Activated naive CD4-positive, alpha-beta T cell treated with anti-CD3 and anti-CD28 coated beads for 36 hours (primary cell): ENCODE data around the gene RPS6KB2. TPM values are rescaled to one million over a fixed set of nuclear protein-coding genes. Genes with fewer than 3 reads are reported as not detected.

Experiments used
- CTCF ChIA-PET: fragments of 350-600 bp; sonication (Branson Sonifier 250); formaldehyde crosslinking; loops from one replicate; lab custom pipeline; 2021; ENCODE audit warnings: antibody characterized with exemption; lab: Charles Lee
- DNase-seq: peaks from one replicate; pipeline ENCODE4 v3.0.0-alpha.2; 2020
- H3K27ac Mint-ChIP-seq: one replicate; pipeline ENCODE4 v1.8.0; 2021; ENCODE audit warnings: mild to moderate bottlenecking, mixed read lengths
- H3K27me3 Mint-ChIP-seq: one replicate; pipeline ENCODE4 v1.8.0; 2021; ENCODE audit warnings: low read depth, mixed read lengths
- H3K36me3 Mint-ChIP-seq: one replicate; pipeline ENCODE4 v1.8.0; 2021; ENCODE audit warnings: low read depth, mixed read lengths
- H3K4me1 Mint-ChIP-seq: one replicate; pipeline ENCODE4 v1.8.0; 2021; ENCODE audit warnings: low read depth, mixed read lengths
- H3K4me3 Mint-ChIP-seq: one replicate; pipeline ENCODE4 v1.8.0; 2021; ENCODE audit warnings: mild to moderate bottlenecking, moderate library complexity, mixed read lengths
- H3K9me3 Mint-ChIP-seq: one replicate; pipeline ENCODE4 v1.8.0; 2021; ENCODE audit warnings: mixed read lengths
- intact Hi-C: fragments of 100-400 bp; cut with micrococcal nuclease; formaldehyde crosslinking; loops from one replicate; pipeline ENCODE4 v1.15.1; 2023
- total RNA-seq, 2 experiments: library from RNA; stranded (reverse); gene quantifications; one replicate each; pipeline ENCODE4 v1.2.3, GENCODE V29; 2021

Gene RPS6KB2
- total RNA-seq, 2 experiments from 2014 or later = 50.7 to 51.2 TPM

- peak overlapping the region; percentile 92 for H3K27ac Mint-ChIP-seq
- peak; percentile 67 for DNase-seq
- CTCF ChIA-PET = interaction anchor here (0.8 to 3.0 kb wide), 5 partner anchors 16 to 238 kb away, joined by 3 to 18 read pairs (median 4); partner anchors contain the start of genes CLCF1, PTPRCAP and RAD9A
- H3K27me3 Mint-ChIP-seq = no peaks in the 10 kb centered on the region
- no peaks in the 10 kb centered on the region for H3K9me3 Mint-ChIP-seq
- intact Hi-C loops = loop anchor here (1.0 to 10.0 kb wide), 2 partner anchors 99 to 398 kb away; no protein-coding TSS in a partner anchor
- peaks cover 81% of the 10 kb centered on the region for H3K4me1 Mint-ChIP-seq
- H3K4me3 Mint-ChIP-seq = peak overlapping the region; percentile 83
- peaks cover 31% of the 10 kb centered on the region for H3K36me3 Mint-ChIP-seq
These were observed 21.2 kb upstream of the RPS6KB2 start for GRCh38 chr11:67406969-67407687.

GRCh38 chr11:67407688-67408163, 20.6 kb upstream of the RPS6KB2 start:
- intact Hi-C loops = loop anchor here (1.0 to 10.0 kb wide), 3 partner anchors 29 to 397 kb away; no protein-coding TSS in a partner anchor
- Mint-ChIP-seq H3K4me1 (peaks cover 81% of the 10 kb centered on the region), H3K9me3 (no peaks in the 10 kb centered on the region), H3K27ac (peak overlapping the region; percentile 92), H3K27me3 (no peaks in the 10 kb centered on the region), H3K4me3 (peak overlapping the region; percentile 83), H3K36me3 (peaks cover 31% of the 10 kb centered on the region)
- CTCF ChIA-PET = interaction anchor here (0.9 to 3.0 kb wide), 4 partner anchors 31 to 237 kb away, joined by 3 to 18 read pairs (median 4); partner anchors contain the start of genes CLCF1 and PTPRCAP
- no peak for DNase-seq

GRCh38 chr11:67408437-67409200, 19.7 kb upstream of the RPS6KB2 start:
- Mint-ChIP-seq H3K4me1 (peaks cover 80% of the 10 kb centered on the region), H3K36me3 (peaks cover 31% of the 10 kb centered on the region), H3K9me3 (no peaks in the 10 kb centered on the region), H3K27me3 (no peaks in the 10 kb centered on the region), H3K4me3 (peak overlapping the region; percentile 83), H3K27ac (peak overlapping the region; percentile 92)
- intact Hi-C loops = loop anchor here (1.0 to 10.0 kb wide), 3 partner anchors 9 to 396 kb away; no protein-coding TSS in a partner anchor
- CTCF ChIA-PET = interaction anchor here (0.9 to 3.0 kb wide), 3 partner anchors 11 to 236 kb away, joined by 3 to 18 read pairs (median 4); partner anchors contain the start of gene PTPRCAP
- peak; percentile 44 for DNase-seq

GRCh38 chr11:67409261-67409666, 19.0 kb upstream of the RPS6KB2 start:
- CTCF ChIA-PET = interaction anchor here (1.5 to 3.0 kb wide), 2 partner anchors 11 to 29 kb away, joined by 4 to 18 read pairs; partner anchors contain the start of gene PTPRCAP
- Mint-ChIP-seq H3K9me3 (no peaks in the 10 kb centered on the region), H3K27ac (peak overlapping the region; percentile 96), H3K36me3 (peaks cover 31% of the 10 kb centered on the region), H3K4me3 (peak overlapping the region; percentile 83), H3K27me3 (no peaks in the 10 kb centered on the region), H3K4me1 (peaks cover 79% of the 10 kb centered on the region)
- intact Hi-C loops = loop anchor here (1.0 to 10.0 kb wide), 2 partner anchors 8 to 396 kb away; no protein-coding TSS in a partner anchor
- peak; percentile 87 for DNase-seq

GRCh38 chr11:67409781-67410368, 18.4 kb upstream of the RPS6KB2 start:
- Mint-ChIP-seq H3K36me3 (peaks cover 27% of the 10 kb centered on the region), H3K4me1 (peaks cover 81% of the 10 kb centered on the region), H3K27me3 (no peaks in the 10 kb centered on the region), H3K9me3 (no peaks in the 10 kb centered on the region), H3K4me3 (peak overlapping the region; percentile 83), H3K27ac (peak overlapping the region; percentile 96)
- intact Hi-C loops = loop anchor here (1.0 to 10.0 kb wide), 2 partner anchors 7 to 395 kb away; no protein-coding TSS in a partner anchor
- no peak for DNase-seq
- CTCF ChIA-PET = interaction anchor here (1.5 kb wide), 1 partner anchor 10 kb away, joined by 4 read pairs; no protein-coding TSS in a partner anchor

GRCh38 chr11:67410369-67410831, 17.9 kb upstream of the RPS6KB2 start:
- no peak for DNase-seq
- peaks cover 23% of the 10 kb centered on the region for H3K36me3 Mint-ChIP-seq
- peak overlapping the region; percentile 83 for H3K4me3 Mint-ChIP-seq
- H3K27me3 Mint-ChIP-seq = no peaks in the 10 kb centered on the region
- H3K27ac Mint-ChIP-seq = peak overlapping the region; percentile 96
- peaks cover 80% of the 10 kb centered on the region for H3K4me1 Mint-ChIP-seq
- intact Hi-C loops = no loop called here
- H3K9me3 Mint-ChIP-seq = no peaks in the 10 kb centered on the region
- CTCF ChIA-PET = no interaction called here

GRCh38 chr11:67410984-67411784, 17.1 kb upstream of the RPS6KB2 start:
- Mint-ChIP-seq H3K4me1 (peaks cover 78% of the 10 kb centered on the region), H3K27ac (peak overlapping the region; percentile 96), H3K27me3 (no peaks in the 10 kb centered on the region), H3K9me3 (no peaks in the 10 kb centered on the region), H3K36me3 (peaks cover 16% of the 10 kb centered on the region), H3K4me3 (no peak overlapping the region)
- intact Hi-C loops = no loop called here
- CTCF ChIA-PET = no interaction called here
- no peak for DNase-seq

- Mint-ChIP-seq H3K9me3 (no peaks in the 10 kb centered on the region), H3K27ac (peak overlapping the region; percentile 96), H3K27me3 (no peaks in the 10 kb centered on the region), H3K4me3 (no peak overlapping the region), H3K36me3 (peaks cover 13% of the 10 kb centered on the region), H3K4me1 (peaks cover 78% of the 10 kb centered on the region)
- peak; percentile 70 for DNase-seq
- CTCF ChIA-PET = interaction anchor here (1.7 kb wide), 1 partner anchor 28 kb away, joined by 5 read pairs; no protein-coding TSS in a partner anchor
- intact Hi-C loops = no loop called here
These were observed 16.5 kb upstream of the RPS6KB2 start for GRCh38 chr11:67411785-67412152.

- H3K36me3 Mint-ChIP-seq = peaks cover 8% of the 10 kb centered on the region
- H3K4me3 Mint-ChIP-seq = no peak overlapping the region
- no peak for DNase-seq
- intact Hi-C loops = no loop called here
- CTCF ChIA-PET = interaction anchor here (1.4 to 1.9 kb wide), 3 partner anchors 8 to 27 kb away, joined by 4 to 10 read pairs (median 5); partner anchors contain the start of genes PPP1CA and TBC1D10C
- no peaks in the 10 kb centered on the region for H3K27me3 Mint-ChIP-seq
- peak overlapping the region; percentile 96 for H3K27ac Mint-ChIP-seq
- H3K4me1 Mint-ChIP-seq = peaks cover 75% of the 10 kb centered on the region
- no peaks in the 10 kb centered on the region for H3K9me3 Mint-ChIP-seq
These were observed 15.7 kb upstream of the RPS6KB2 start for GRCh38 chr11:67412495-67413179.

- CTCF ChIA-PET = interaction anchor here (0.9 to 1.9 kb wide), 5 partner anchors 9 to 93 kb away, joined by 3 to 10 read pairs (median 5); partner anchors contain the start of genes PPP1CA, TBC1D10C and TMEM134
- H3K4me3 Mint-ChIP-seq = no peak overlapping the region
- no peaks in the 10 kb centered on the region for H3K9me3 Mint-ChIP-seq
- H3K36me3 Mint-ChIP-seq = peaks cover 7% of the 10 kb centered on the region
- intact Hi-C loops = no loop called here
- peak overlapping the region; percentile 11 for H3K27ac Mint-ChIP-seq
- no peak for DNase-seq
- no peaks in the 10 kb centered on the region for H3K27me3 Mint-ChIP-seq
- H3K4me1 Mint-ChIP-seq = peaks cover 75% of the 10 kb centered on the region
These were observed 14.9 kb upstream of the RPS6KB2 start for GRCh38 chr11:67413266-67413849.
